ENCODE measurements around the gene MTMR2. TPM values are rescaled to one million over a fixed set of nuclear protein-coding genes. Genes with fewer than 3 reads are reported as not detected.
A peak's percentile ranks its signal among the peaks of the same experiment; 100 is the strongest.

MTMR2 gene
- total and polyA plus RNA-seq, 2 experiments from 2014 or later = 26.6 to 52.6 TPM

DNA sequence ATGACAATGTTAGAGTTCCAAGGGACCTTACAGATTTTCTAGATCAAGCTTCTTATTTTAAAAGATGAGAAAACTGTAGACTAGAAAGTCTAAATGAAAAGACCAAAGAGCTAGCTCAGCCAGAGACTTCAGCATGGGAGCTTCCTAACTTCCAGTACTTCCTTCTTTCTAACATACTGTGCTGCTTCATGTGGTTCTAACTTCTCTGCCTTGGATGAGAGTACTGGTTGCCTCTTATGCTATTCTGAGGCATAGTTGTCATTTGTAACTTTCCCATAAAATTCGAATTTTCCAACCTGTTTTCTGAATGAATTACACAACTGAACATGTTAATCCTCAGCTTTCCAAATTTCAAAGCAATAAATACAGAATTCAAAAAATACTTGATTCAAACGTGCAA is 1.8 kb downstream of the MTMR2 start:
- Mint-ChIP-seq H3K9me3 (no peaks in the 10 kb centered on the region), H3K36me3 (ENCODE audit: low read depth) (no peaks in the 10 kb centered on the region; the same call in 1 of the 3 replicates), H3K4me3 (peak overlapping the region; percentile 99), H3K27ac (no peak overlapping the region), H3K4me1 (peaks cover 32% of the 10 kb centered on the region), H3K27me3 (ENCODE audit: insufficient read depth, low read depth, poor library complexity) (peaks cover 7% of the 10 kb centered on the region)
- Histone ChIP-seq H3K79me2 (replicated peaks; ENCODE audit: insufficient read depth) (peaks cover 63% of the 10 kb centered on the region), H3K4me3 (peak overlapping the region; percentile 75; the same call in 1 of the 2 replicates), H3K27ac (ENCODE audit: low read depth) (no peak overlapping the region), H3K9me2 (ENCODE audit: insufficient read depth) (no peaks in the 10 kb centered on the region), H3F3A (replicated peaks; ENCODE audit: low read depth) (no peaks in the 10 kb centered on the region; the same call in 1 of the 2 replicates), H3K4me2 (peak overlapping the region; percentile 90), H3K4me1 (ENCODE audit: insufficient read depth) (peaks cover 31% of the 10 kb centered on the region), H4K20me1 (replicated peaks; ENCODE audit: insufficient read depth) (no peaks in the 10 kb centered on the region; the same call in 1 of the 2 replicates), H3K27me3 (ENCODE audit: insufficient read depth) (no peaks in the 10 kb centered on the region), H2AFZ (no peak overlapping the region), H3K36me3 (ENCODE audit: insufficient read depth) (no peaks in the 10 kb centered on the region)
- ATAC-seq (no peak), DNase-seq (ENCODE audit: low spot score) (no peak)
- TF ChIP-seq EZH2phosphoT487 (IDR thresholded peaks at IDR 0.05; ENCODE audit: unreplicated experiment) (no peak), ZNF331 (CRISPR knock-in tag; IDR thresholded peaks at IDR 0.05; ENCODE audit: low read depth) (no peak), CREB1 (CRISPR knock-in tag; IDR thresholded peaks at IDR 0.05; ENCODE audit: low read depth) (no peak), EZH2 (IDR thresholded peaks at IDR 0.05; ENCODE audit: low read depth, unreplicated experiment) (no peak), JUNB (IDR thresholded peaks at IDR 0.05; ENCODE audit: unreplicated experiment) (no peak), POLR2AphosphoS5 (IDR thresholded peaks at IDR 0.05; ENCODE audit: low read depth) (no peak), ZNF114 (CRISPR knock-in tag; IDR thresholded peaks at IDR 0.05) (no peak), STAT1 (IDR thresholded peaks at IDR 0.05; ENCODE audit: unreplicated experiment) (no peak), NANOG (IDR thresholded peaks at IDR 0.05; ENCODE audit: borderline replicate concordance) (no peak)
- TF ChIP-seq, protein P1, sequence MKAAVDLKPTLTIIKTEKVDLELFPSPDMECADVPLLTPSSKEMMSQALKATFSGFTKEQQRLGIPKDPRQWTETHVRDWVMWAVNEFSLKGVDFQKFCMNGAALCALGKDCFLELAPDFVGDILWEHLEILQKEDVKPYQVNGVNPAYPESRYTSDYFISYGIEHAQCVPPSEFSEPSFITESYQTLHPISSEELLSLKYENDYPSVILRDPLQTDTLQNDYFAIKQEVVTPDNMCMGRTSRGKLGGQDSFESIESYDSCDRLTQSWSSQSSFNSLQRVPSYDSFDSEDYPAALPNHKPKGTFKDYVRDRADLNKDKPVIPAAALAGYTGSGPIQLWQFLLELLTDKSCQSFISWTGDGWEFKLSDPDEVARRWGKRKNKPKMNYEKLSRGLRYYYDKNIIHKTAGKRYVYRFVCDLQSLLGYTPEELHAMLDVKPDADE (IDR thresholded peaks at IDR 0.05) = no peak
- TF ChIP-seq, protein P2, sequence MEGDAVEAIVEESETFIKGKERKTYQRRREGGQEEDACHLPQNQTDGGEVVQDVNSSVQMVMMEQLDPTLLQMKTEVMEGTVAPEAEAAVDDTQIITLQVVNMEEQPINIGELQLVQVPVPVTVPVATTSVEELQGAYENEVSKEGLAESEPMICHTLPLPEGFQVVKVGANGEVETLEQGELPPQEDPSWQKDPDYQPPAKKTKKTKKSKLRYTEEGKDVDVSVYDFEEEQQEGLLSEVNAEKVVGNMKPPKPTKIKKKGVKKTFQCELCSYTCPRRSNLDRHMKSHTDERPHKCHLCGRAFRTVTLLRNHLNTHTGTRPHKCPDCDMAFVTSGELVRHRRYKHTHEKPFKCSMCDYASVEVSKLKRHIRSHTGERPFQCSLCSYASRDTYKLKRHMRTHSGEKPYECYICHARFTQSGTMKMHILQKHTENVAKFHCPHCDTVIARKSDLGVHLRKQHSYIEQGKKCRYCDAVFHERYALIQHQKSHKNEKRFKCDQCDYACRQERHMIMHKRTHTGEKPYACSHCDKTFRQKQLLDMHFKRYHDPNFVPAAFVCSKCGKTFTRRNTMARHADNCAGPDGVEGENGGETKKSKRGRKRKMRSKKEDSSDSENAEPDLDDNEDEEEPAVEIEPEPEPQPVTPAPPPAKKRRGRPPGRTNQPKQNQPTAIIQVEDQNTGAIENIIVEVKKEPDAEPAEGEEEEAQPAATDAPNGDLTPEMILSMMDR (conservative IDR thresholded peaks at IDR 0.05; ENCODE audit: low read depth in 2 of 2) = no peak
- TF ChIP-seq, protein P3, sequence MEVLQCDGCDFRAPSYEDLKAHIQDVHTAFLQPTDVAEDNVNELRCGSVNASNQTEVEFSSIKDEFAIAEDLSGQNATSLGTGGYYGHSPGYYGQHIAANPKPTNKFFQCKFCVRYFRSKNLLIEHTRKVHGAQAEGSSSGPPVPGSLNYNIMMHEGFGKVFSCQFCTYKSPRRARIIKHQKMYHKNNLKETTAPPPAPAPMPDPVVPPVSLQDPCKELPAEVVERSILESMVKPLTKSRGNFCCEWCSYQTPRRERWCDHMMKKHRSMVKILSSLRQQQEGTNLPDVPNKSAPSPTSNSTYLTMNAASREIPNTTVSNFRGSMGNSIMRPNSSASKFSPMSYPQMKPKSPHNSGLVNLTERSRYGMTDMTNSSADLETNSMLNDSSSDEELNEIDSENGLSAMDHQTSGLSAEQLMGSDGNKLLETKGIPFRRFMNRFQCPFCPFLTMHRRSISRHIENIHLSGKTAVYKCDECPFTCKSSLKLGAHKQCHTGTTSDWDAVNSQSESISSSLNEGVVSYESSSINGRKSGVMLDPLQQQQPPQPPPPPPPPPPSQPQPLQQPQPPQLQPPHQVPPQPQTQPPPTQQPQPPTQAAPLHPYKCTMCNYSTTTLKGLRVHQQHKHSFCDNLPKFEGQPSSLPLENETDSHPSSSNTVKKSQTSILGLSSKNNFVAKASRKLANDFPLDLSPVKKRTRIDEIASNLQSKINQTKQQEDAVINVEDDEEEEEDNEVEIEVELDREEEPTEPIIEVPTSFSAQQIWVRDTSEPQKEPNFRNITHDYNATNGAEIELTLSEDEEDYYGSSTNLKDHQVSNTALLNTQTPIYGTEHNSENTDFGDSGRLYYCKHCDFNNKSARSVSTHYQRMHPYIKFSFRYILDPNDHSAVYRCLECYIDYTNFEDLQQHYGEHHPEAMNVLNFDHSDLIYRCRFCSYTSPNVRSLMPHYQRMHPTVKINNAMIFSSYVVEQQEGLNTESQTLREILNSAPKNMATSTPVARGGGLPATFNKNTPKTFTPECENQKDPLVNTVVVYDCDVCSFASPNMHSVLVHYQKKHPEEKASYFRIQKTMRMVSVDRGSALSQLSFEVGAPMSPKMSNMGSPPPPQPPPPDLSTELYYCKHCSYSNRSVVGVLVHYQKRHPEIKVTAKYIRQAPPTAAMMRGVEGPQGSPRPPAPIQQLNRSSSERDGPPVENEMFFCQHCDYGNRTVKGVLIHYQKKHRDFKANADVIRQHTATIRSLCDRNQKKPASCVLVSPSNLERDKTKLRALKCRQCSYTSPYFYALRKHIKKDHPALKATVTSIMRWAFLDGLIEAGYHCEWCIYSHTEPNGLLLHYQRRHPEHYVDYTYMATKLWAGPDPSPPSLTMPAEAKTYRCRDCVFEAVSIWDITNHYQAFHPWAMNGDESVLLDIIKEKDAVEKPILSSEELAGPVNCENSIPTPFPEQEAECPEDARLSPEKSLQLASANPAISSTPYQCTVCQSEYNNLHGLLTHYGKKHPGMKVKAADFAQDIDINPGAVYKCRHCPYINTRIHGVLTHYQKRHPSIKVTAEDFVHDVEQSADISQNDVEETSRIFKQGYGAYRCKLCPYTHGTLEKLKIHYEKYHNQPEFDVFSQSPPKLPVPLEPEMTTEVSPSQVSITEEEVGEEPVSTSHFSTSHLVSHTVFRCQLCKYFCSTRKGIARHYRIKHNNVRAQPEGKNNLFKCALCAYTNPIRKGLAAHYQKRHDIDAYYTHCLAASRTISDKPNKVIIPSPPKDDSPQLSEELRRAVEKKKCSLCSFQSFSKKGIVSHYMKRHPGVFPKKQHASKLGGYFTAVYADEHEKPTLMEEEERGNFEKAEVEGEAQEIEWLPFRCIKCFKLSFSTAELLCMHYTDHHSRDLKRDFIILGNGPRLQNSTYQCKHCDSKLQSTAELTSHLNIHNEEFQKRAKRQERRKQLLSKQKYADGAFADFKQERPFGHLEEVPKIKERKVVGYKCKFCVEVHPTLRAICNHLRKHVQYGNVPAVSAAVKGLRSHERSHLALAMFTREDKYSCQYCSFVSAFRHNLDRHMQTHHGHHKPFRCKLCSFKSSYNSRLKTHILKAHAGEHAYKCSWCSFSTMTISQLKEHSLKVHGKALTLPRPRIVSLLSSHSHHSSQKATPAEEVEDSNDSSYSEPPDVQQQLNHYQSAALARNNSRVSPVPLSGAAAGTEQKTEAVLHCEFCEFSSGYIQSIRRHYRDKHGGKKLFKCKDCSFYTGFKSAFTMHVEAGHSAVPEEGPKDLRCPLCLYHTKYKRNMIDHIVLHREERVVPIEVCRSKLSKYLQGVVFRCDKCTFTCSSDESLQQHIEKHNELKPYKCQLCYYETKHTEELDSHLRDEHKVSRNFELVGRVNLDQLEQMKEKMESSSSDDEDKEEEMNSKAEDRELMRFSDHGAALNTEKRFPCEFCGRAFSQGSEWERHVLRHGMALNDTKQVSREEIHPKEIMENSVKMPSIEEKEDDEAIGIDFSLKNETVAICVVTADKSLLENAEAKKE (CRISPR knock-in tag; IDR thresholded peaks at IDR 0.05) = no peak
- TF ChIP-seq, protein P4, sequence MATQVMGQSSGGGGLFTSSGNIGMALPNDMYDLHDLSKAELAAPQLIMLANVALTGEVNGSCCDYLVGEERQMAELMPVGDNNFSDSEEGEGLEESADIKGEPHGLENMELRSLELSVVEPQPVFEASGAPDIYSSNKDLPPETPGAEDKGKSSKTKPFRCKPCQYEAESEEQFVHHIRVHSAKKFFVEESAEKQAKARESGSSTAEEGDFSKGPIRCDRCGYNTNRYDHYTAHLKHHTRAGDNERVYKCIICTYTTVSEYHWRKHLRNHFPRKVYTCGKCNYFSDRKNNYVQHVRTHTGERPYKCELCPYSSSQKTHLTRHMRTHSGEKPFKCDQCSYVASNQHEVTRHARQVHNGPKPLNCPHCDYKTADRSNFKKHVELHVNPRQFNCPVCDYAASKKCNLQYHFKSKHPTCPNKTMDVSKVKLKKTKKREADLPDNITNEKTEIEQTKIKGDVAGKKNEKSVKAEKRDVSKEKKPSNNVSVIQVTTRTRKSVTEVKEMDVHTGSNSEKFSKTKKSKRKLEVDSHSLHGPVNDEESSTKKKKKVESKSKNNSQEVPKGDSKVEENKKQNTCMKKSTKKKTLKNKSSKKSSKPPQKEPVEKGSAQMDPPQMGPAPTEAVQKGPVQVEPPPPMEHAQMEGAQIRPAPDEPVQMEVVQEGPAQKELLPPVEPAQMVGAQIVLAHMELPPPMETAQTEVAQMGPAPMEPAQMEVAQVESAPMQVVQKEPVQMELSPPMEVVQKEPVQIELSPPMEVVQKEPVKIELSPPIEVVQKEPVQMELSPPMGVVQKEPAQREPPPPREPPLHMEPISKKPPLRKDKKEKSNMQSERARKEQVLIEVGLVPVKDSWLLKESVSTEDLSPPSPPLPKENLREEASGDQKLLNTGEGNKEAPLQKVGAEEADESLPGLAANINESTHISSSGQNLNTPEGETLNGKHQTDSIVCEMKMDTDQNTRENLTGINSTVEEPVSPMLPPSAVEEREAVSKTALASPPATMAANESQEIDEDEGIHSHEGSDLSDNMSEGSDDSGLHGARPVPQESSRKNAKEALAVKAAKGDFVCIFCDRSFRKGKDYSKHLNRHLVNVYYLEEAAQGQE (IDR thresholded peaks at IDR 0.05; ENCODE audit: unreplicated experiment) = no peak

All from GM23338 (cell line).